Esophagus muscularis mucosa (tissue), 4 donors: ENCODE measurements around the gene ANKRD39. TPM values are rescaled to one million over a fixed set of nuclear protein-coding genes. Genes with fewer than 3 reads are reported as not detected.

Experiments used
- DNase-seq: peaks from one replicate; pipeline ENCODE4 v3.0.0-alpha.2; 2017; ENCODE audit errors: extremely low spot score
- H3K27ac ChIP-seq, 4 donors: fragments of 200-600 bp; sonication (generic); replicated peaks in 1 of 4; 1 replicate in 3 of 4; 2 replicates in 1 of 4; pipeline ENCODE4 v1.5.1; 2016 to 2019; ENCODE audit warnings: mild to moderate bottlenecking in 1 of 4
- H3K27me3 ChIP-seq, 4 donors: fragments of 200-600 bp; sonication (generic); one replicate each; pipeline versions ENCODE4 v1.5.1 to v1.6.0; 2016 to 2019
- H3K36me3 ChIP-seq, 4 donors: fragments of 200-600 bp; sonication (generic); one replicate each; pipeline ENCODE4 v1.5.1; 2016 to 2019
- H3K4me1 ChIP-seq, 4 donors: fragments of 200-600 bp; sonication (generic); one replicate each; pipeline ENCODE4 v1.5.1; 2016 to 2019
- H3K4me3 ChIP-seq, 4 donors: fragments of 200-600 bp; sonication (generic); 1 replicate in 2 of 4; 2 replicates in 2 of 4; pipeline ENCODE4 v1.5.1; 2016 to 2019; ENCODE audit warnings: mild to moderate bottlenecking in 4 of 4, moderate library complexity in 1 of 4
- H3K9me3 ChIP-seq, 4 donors: fragments of 200-600 bp; sonication (generic); 1 replicate in 3 of 4; 2 replicates in 1 of 4; pipeline ENCODE4 v1.5.1; 2016 to 2019
- CTCF ChIP-seq, 3 experiments: fragments of 200-600 bp in 2 of 3; fragments of 450-650 bp in 1 of 3; sonication (generic) in 2 of 3; IDR thresholded peaks; one replicate each; pipeline ENCODE4 v1.5.1; 2017 to 2019; ENCODE audit warnings: antibody characterized with exemption in 3 of 3, mild to moderate bottlenecking in 2 of 3, moderate library complexity in 1 of 3
- EP300 ChIP-seq: sonication (generic); formaldehyde crosslinking; IDR thresholded peaks from one replicate; pipeline ENCODE4 v1.6.1; 2017; ENCODE audit warnings: antibody characterized with exemption
- POLR2A ChIP-seq: fragments of 450-650 bp; IDR thresholded peaks from one replicate; pipeline ENCODE4 v1.6.1; 2017; ENCODE audit warnings: antibody characterized with exemption, moderate library complexity, mild to moderate bottlenecking, low read depth
- POLR2AphosphoS5 ChIP-seq, 2 donors: sonication (generic); formaldehyde crosslinking; IDR thresholded peaks; one replicate each; pipeline ENCODE4 v1.6.1; 2017; ENCODE audit warnings: antibody characterized with exemption in 2 of 2
- WGBS: methylation state at CpG from one replicate; pipeline ENCODE4 v1.1.5; 2018; 5-methylcytosine and 5-hydroxymethylcytosine counted together
- intact Hi-C: fragments of 100-400 bp; cut with DNase I; formaldehyde crosslinking; loops from one replicate; pipeline ENCODE4 v1.15.1; 2023
- total RNA-seq, 4 donors: library from RNA; depleted of rRNA; stranded (reverse); fragments of >200 nt; gene quantifications; one replicate each; pipeline versions ENCODE4 v1.1.0 to v1.2.1, GENCODE V29; 2016

Gene ANKRD39
- total RNA-seq, 4 donors from 2014 or later = 12.4 to 17.2 (median 14.7) TPM

DNA sequence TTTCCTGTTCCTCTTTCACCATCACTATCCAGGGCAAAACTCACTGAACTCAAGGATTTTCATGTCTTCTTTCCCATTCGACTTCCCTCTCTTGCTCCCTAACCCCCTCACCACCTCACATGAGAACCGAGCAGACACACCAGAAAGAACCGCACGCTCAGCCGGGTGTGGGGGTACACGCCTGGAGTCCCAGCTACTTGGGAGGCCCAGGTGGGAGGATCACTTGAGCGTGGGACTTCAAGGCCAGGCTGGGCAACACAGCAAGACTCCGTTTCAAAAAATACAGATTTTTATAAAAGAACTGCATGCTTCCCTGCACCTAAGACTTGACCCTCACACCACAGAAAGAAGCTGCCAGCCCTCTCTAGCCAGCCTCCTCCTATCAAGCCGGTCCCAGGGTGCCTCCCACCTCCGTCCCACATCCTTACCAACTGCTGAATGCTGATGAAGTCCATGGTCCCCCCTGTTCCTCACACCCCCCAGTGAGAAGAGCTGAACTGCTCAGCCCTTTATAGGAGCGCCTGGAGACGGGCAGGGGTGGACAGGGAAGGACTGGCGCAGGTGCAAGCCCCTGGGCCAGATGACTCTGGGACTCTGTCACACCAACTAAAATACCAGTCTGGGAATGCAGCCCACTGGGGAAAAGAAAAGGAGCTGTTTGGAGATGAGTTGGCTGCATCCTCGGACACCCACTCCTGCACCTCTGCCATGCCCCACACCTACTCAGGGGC is 14.1 kb downstream of the ANKRD39 start, which contains the start of gene ANKRD23:
Gene ANKRD23 (minus strand): TSS at position 484 of the 731 bp plus-strand sequence. CDS start 29 bp downstream, at position 455.
- intact Hi-C loops = no loop called here
- peaks cover 14 to 28% (median 20%) of the 10 kb centered on the region in 4 donors for H3K4me1 ChIP-seq
- H3K27me3 ChIP-seq = no peaks in the 10 kb centered on the region
- no peak within 1 kb of the TSS for H3K27ac ChIP-seq
- H3K4me3 ChIP-seq = no peak within 1 kb of the TSS
- TF ChIP-seq POLR2AphosphoS5 (IDR thresholded peaks at IDR 0.05) = no peak
- peak; percentile 48 for TF ChIP-seq POLR2A
- peaks cover 12 to 64% (median 40%) of the 10 kb centered on the region in 4 donors for H3K36me3 ChIP-seq
- H3K9me3 ChIP-seq = no peaks in the 10 kb centered on the region
- 93% methylated on average over 14 of the region's 14 CpGs for WGBS
- no peak for DNase-seq

GRCh38 chr2:96842600-96842999 is 15.2 kb downstream of the ANKRD39 start:
- no peak overlapping the region for H3K27ac ChIP-seq
- 86% methylated on average over 7 of the region's 7 CpGs for WGBS
- no peak for TF ChIP-seq POLR2A
- no peak for TF ChIP-seq EP300
- TF ChIP-seq POLR2AphosphoS5 (IDR thresholded peaks at IDR 0.05) = no peak
- no peak for TF ChIP-seq CTCF (IDR thresholded peaks at IDR 0.05)
- intact Hi-C loops = no loop called here
- H3K9me3 ChIP-seq = no peaks in the 10 kb centered on the region
- peaks cover 14 to 28% (median 20%) of the 10 kb centered on the region in 4 donors for H3K4me1 ChIP-seq
- H3K4me3 ChIP-seq = no peak overlapping the region
- H3K36me3 ChIP-seq = peaks cover 2 to 64% (median 39%) of the 10 kb centered on the region in 4 donors
- DNase-seq = no peak
- H3K27me3 ChIP-seq = no peaks in the 10 kb centered on the region

DNA sequence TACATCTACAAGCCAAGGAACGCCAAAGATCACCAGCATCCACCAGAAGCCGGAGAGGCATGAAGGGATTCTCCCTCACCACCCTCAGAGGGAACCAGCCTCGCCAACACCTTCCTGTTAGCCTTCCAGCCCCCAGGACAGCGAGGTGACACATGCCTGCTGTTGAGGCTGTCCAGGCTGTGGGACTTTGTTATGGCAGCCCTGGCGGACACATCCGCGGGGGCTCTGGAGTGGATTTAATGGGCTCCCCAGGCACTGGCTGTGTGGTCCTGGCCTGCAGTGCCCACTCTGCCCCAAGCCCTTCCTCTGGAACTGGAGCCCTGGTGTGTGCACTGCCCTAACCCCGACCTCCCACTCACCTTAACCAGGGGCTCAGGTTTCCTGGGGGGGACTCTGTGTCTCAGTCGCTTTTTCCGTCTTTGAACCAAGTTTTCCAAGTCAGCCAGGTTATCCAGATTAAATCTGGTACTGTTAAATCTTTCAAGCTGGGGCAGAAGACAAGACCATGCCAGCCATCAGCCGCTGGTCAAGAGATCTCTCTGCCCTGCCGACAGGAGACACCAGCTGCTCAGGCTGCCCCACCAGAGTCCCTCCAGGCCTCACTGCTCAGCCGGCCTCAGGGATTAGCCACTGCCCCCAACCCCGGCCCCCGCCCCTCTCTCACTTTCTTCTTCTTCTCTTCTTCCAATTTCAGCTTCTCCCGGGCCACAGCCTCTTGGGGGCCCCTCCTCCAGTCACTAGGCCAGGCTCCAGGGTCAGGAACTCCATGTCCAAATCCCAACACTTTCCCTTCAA is 15.9 kb downstream of the ANKRD39 start:
- no peak overlapping the region for H3K27ac ChIP-seq
- no peaks in the 10 kb centered on the region for H3K27me3 ChIP-seq
- H3K4me3 ChIP-seq = no peak overlapping the region
- no peak for DNase-seq
- no peak for TF ChIP-seq CTCF (IDR thresholded peaks at IDR 0.05)
- intact Hi-C loops = no loop called here
- peaks cover 0 to 64% (median 35%) of the 10 kb centered on the region in 4 donors for H3K36me3 ChIP-seq
- H3K4me1 ChIP-seq = peaks cover 14 to 28% (median 20%) of the 10 kb centered on the region in 4 donors
- WGBS = 80% methylated on average over 11 of the region's 16 CpGs
- no peaks in the 10 kb centered on the region for H3K9me3 ChIP-seq

- Histone ChIP-seq H3K27me3 (no peaks in the 10 kb centered on the region), H3K36me3 (peaks cover 0 to 57% (median 27%) of the 10 kb centered on the region in 4 donors), H3K4me3 (no peak overlapping the region), H3K27ac (no peak overlapping the region), H3K4me1 (peaks cover 10 to 20% (median 16%) of the 10 kb centered on the region in 4 donors), H3K9me3 (no peaks in the 10 kb centered on the region)
- WGBS = 83% methylated on average over 18 of the region's 37 CpGs
- no peak for TF ChIP-seq POLR2A
- no peak for TF ChIP-seq EP300
- no peak for TF ChIP-seq CTCF (IDR thresholded peaks at IDR 0.05)
- no peak for TF ChIP-seq POLR2AphosphoS5 (IDR thresholded peaks at IDR 0.05)
- intact Hi-C loops = no loop called here
- no peak for DNase-seq
Observed at GRCh38 chr2:96839875-96840850, 17.7 kb downstream of the ANKRD39 start.
